ENCODE measurements around the gene UCP1. TPM values are rescaled to one million over a fixed set of nuclear protein-coding genes. Genes with fewer than 3 reads are reported as not detected.
A peak's percentile ranks its signal among the peaks of the same experiment; 100 is the strongest.
"Not testable (repeated sequence)": the region's sequence is repeated elsewhere in the genome, so short reads cannot be mapped to it uniquely, and the experiment has no call there.

UCP1 gene
- total RNA-seq, 1 donor from 2014 or later: not detected

DNA sequence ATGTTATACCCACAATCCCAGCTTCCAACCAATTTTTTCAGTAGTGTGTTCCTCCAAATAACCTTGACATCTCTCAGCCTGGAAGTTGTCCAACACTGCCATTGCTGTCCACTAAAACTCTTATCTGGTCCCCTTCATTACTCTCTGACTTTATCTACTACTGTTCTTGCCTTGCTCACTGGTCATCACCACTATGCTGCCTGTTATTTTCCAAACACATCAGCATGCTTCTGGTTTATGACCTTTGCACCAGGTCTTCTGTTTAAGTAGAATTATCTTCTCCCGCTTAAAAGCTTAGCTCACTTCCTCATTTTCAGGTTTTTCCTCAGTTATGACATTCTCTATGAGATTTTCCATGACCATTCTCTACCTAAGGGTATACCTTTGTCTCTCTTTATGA lies 39.3 kb downstream of the UCP1 start:
- no peak for DNase-seq

DNA sequence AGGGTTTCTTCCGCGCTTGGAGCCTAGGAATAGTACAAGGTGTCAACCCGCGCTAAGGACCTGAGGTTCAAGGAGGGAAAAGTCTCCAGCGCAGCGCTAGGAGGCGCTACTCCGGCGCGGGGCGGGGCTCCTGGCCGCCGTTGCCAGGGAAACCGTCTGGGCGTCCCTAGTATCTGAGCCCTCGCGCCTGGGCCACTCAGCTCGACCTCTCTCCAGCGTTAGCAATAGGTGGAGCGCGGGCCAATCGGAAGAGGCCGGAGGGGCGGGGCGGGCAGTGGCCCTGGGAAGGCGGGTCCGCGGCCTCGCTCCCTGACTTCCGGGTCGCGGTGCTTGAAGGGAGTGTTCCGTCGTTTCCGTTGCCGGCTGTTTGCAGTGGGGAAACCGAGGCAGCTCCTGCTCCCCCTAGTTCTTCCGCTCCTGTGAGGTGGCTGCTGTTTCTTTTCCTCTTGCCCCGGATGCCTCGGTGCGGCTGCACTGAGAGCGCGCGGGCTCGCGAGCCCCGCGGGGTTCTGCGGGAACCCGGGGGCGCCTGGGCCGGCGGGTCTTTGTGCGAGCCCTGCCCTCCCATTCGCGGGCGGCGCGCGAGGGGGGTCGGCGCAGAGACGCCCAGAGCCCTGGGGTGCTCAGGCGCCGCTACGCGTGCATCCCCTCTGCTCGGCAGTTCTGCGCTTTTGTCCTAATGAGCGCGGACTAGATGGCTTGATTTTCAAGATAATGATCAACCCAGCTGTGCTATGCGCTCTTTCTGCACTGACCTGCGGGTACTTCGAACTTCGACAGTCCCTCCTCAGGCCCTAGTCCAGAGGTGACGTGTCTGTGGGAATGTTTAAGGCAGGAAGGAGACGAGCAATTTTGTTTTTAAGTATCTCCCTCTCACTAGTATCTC lies 44.7 kb downstream of the UCP1 start, which contains the start of gene ELMOD2:
Gene ELMOD2, plus strand, starts transcription at position 312 of the 886 bp plus-strand sequence. CDS start 1,261 bp downstream, outside the sequence.
- peak; percentile 99 for DNase-seq

DNA sequence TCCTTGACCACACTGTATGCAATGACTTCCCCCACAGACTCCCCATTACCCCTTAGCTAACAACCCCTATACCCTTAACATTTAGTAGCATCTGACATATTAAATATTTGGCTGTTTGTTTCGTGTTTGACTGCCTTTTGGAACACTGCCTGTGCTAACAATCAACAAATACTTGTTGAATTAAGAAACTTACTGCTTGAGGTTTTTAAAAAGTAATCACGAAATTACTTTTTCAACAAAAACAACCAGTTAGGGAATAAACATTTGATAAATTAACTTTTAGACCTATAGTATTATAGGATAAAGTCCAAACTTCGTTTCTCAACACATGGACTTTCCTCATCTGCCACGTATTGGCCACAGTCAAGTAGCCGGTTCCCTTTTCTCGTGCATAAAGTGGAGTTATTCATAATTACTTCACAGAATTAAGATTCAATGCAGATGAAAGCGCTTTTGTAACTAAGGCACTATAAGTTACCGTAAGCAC lies 45.3 kb downstream of the UCP1 start:
- DNase-seq: no peak

DNA sequence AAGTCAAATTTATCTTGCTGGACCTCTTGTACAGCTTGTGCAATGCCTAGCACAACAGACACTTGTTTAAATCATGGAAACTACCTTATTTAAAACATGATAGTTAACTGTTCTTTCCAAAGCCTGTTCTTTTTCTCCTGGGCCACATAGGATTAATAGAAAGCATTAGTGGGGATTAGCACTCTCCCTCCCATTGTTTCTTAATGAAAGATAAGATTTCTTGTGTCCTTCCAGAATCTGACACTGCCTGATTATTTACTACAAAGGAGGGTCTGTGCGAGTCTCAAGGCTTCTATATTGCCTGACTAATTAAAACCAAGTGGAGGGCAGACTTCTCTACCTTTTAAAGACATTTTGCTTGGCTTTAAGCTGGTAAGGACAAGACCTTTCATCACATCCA lies 53.3 kb downstream of the UCP1 start:
- no peak for DNase-seq

DNA sequence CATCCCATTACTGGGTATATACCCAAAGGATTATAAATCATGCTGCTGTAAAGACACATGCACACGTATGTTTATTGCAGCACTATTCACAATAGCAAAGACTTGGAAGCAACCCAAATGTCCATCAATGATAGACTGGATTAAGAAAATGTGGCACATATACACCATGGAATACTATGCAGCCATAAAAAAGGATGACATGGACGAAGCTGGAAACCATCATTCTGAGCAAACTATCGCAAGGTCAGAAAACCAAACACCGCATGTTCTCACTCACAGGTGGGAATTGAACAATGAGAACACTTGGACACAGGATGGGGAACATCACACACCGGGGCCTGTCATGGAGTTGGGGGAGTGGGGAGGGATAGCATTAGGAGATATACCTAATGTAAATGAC lies 55.0 kb downstream of the UCP1 start:
- DNase-seq: not testable (repeated sequence)

Small RNAs within 50 kb of the gene (small RNA-seq; reads per million reads assigned to genes)
- gene AC108019.1 (not detected), gene RN7SL152P (not detected)

Other genes starting within 250 kb of the UCP1 start
- 104 TPM for gene SCOC, start 195.3 kb downstream of the UCP1 start, total RNA-seq
- gene CLGN, start 141.3 kb downstream of the UCP1 start, total RNA-seq: 3.4 TPM
- not detected for gene MGAT4D, start 70.7 kb downstream of the UCP1 start, total RNA-seq
- gene ELMOD2, start 44.8 kb downstream of the UCP1 start, total RNA-seq: 55.4 TPM
- gene TBC1D9, start 187.4 kb upstream of the UCP1 start, total RNA-seq: 54.0 TPM

Data from occipital lobe (tissue), 3 donors.